Measurements from ENCODE around the gene ZRANB3. TPM values are rescaled to one million over a fixed set of nuclear protein-coding genes. Genes with fewer than 3 reads are reported as not detected.

ZRANB3 gene
- total RNA-seq, 1 experiment from 2014 or later, result 12.0 TPM

DNA sequence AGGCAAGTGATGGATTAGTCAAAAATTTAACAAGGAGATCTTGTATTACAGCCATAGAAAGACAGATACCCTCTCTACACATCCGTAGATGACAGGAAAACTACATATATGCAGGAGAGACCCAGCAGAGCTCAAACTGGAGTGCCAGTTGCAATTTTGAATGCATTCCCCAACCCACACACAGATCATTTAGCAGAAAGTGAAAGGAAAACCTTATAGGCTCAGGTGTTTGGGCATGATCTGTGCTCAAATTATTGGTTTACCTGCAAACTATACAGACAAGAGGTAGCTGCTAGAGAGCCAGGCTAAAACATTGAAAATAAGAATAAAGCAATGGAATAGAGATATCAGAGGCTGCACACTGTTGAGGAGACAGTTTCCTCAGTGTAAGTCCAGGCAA, 427.2 kb downstream of the ZRANB3 start:
- ChIA-PET CTCF (no interaction called here), POLR2A (no interaction called here), RAD21 (ENCODE audit: low non-redundant PET in 1 of 2, low total read pairs in 2 of 2, uncharacterized antibody in 2 of 2, unreplicated experiment in 2 of 2) (no interaction called here)
- H3K9ac ChIP-seq (ENCODE audit: low read length), result no peak overlapping the region
- H3K9me3 ChIP-seq (ENCODE audit: control insufficient read depth in 1 of 2, insufficient read depth in 1 of 2, low read depth in 1 of 2, low read length in 2 of 2), result no peaks in the 10 kb centered on the region
- no peak overlapping the region for H3K27ac ChIP-seq (ENCODE audit: low read depth, low read length)
- no peaks in the 10 kb centered on the region for H4K20me1 ChIP-seq (ENCODE audit: insufficient read depth)
- intact Hi-C loops (cut with micrococcal nuclease), result no loop called here
- H3K79me2 ChIP-seq (ENCODE audit: insufficient read depth, low read length), result no peaks in the 10 kb centered on the region
- H3K4me3 ChIP-seq (replicated peaks in 1 of 2; ENCODE audit: low read depth in 1 of 2, low read length in 2 of 2), result no peak overlapping the region
- H3K27me3 ChIP-seq (ENCODE audit: insufficient read depth, low read length), result no peaks in the 10 kb centered on the region
- no peaks in the 10 kb centered on the region for H3K4me1 ChIP-seq (ENCODE audit: control insufficient read depth in 1 of 2, insufficient read depth in 2 of 2, low read length in 2 of 2)
- H2AFZ ChIP-seq (ENCODE audit: low read depth, low read length, poor library complexity, severe bottlenecking), result no peak overlapping the region
- DNase-seq (ENCODE audit: low read depth, low spot score) (no peak), ATAC-seq (no peak)
- no peaks in the 10 kb centered on the region for H3K9me2 ChIP-seq (ENCODE audit: insufficient read depth)
- TF ChIP-seq EZH2 (IDR thresholded peaks at IDR 0.05) (no peak), SIN3A (IDR thresholded peaks at IDR 0.05; ENCODE audit: low read depth) (no peak), YY1 (IDR thresholded peaks at IDR 0.05; ENCODE audit: extremely low read depth, insufficient replicate concordance, low read depth, low read length) (no peak)
- TF ChIP-seq, protein P1, sequence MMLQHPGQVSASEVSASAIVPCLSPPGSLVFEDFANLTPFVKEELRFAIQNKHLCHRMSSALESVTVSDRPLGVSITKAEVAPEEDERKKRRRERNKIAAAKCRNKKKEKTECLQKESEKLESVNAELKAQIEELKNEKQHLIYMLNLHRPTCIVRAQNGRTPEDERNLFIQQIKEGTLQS (IDR thresholded peaks at IDR 0.05), result no peak
- TF ChIP-seq, protein P2, sequence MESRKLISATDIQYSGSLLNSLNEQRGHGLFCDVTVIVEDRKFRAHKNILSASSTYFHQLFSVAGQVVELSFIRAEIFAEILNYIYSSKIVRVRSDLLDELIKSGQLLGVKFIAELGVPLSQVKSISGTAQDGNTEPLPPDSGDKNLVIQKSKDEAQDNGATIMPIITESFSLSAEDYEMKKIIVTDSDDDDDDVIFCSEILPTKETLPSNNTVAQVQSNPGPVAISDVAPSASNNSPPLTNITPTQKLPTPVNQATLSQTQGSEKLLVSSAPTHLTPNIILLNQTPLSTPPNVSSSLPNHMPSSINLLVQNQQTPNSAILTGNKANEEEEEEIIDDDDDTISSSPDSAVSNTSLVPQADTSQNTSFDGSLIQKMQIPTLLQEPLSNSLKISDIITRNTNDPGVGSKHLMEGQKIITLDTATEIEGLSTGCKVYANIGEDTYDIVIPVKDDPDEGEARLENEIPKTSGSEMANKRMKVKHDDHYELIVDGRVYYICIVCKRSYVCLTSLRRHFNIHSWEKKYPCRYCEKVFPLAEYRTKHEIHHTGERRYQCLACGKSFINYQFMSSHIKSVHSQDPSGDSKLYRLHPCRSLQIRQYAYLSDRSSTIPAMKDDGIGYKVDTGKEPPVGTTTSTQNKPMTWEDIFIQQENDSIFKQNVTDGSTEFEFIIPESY (IDR thresholded peaks at IDR 0.05; ENCODE audit: extremely low read depth, insufficient replicate concordance, low read length), result no peak
- BruUV-seq (replicated peaks), result no TSS peak
- no peaks in the 10 kb centered on the region for H3K36me3 ChIP-seq (ENCODE audit: control insufficient read depth in 1 of 2, insufficient read depth in 2 of 2, low read length in 2 of 2)
- H3K4me2 ChIP-seq (ENCODE audit: low read length), result no peak overlapping the region

DNA sequence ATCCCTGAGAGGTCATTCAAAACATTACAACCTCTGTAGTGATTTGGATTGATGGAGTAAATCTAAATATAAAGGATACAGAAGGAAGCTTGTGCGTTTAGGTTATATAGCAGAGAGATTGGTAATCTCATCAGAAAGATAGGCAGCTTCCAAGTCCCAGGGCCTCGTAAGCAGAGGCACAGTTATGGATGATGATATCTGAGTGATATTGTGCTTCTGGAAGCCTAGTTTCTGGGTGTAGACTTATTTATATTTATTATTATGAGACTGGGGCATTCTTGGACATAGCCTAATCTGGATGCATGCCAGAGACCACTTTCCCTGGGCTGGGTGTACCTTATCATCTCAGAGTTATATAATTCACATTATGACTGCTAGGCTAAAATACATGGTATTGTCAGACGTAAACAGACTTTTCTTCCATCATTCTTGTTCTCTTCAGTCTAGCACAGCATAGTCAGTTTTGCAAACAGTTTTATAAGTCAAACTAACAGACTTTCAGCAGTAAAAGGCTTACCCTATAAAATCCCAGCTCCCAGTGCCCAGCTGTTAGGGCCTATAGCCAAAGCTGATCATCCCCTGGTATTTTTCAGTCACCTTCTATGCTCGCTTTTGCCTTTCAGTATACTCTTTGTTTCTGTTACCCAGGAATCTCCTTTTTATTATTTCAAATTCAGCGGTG, 431.1 kb downstream of the ZRANB3 start:
- H3K4me1 ChIP-seq (ENCODE audit: control insufficient read depth in 1 of 2, insufficient read depth in 2 of 2, low read length in 2 of 2), result no peaks in the 10 kb centered on the region
- H3K9ac ChIP-seq (ENCODE audit: low read length), result no peak overlapping the region
- no peak overlapping the region for H3K27ac ChIP-seq (ENCODE audit: low read depth, low read length)
- no peaks in the 10 kb centered on the region for H3K9me3 ChIP-seq (ENCODE audit: control insufficient read depth in 1 of 2, insufficient read depth in 1 of 2, low read depth in 1 of 2, low read length in 2 of 2)
- ChIA-PET RAD21 (ENCODE audit: low non-redundant PET in 1 of 2, low total read pairs in 2 of 2, uncharacterized antibody in 2 of 2, unreplicated experiment in 2 of 2) (no interaction called here), CTCF (no interaction called here), POLR2A (no interaction called here)
- intact Hi-C loops (cut with micrococcal nuclease), result no loop called here
- H3K4me3 ChIP-seq (replicated peaks in 1 of 2; ENCODE audit: low read depth in 1 of 2, low read length in 2 of 2), result no peak overlapping the region
- no peak overlapping the region for H3K4me2 ChIP-seq (ENCODE audit: low read length)
- H3K27me3 ChIP-seq (ENCODE audit: insufficient read depth, low read length), result no peaks in the 10 kb centered on the region
- BruUV-seq (replicated peaks), result no TSS peak
- H3K36me3 ChIP-seq (ENCODE audit: control insufficient read depth in 1 of 2, insufficient read depth in 2 of 2, low read length in 2 of 2), result no peaks in the 10 kb centered on the region
- no peak for ATAC-seq
- TF ChIP-seq EZH2 (IDR thresholded peaks at IDR 0.05) (no peak), CBX3 (IDR thresholded peaks at IDR 0.05; ENCODE audit: low read depth) (no peak), ELF1 (IDR thresholded peaks at IDR 0.05; ENCODE audit: borderline replicate concordance, low read depth) (no peak), POLR2A (IDR thresholded peaks at IDR 0.05; ENCODE audit: borderline replicate concordance, extremely low read depth, insufficient read depth, insufficient read length) (no peak), YY1 (IDR thresholded peaks at IDR 0.05; ENCODE audit: extremely low read depth, insufficient replicate concordance, low read depth, low read length) (no peak)
- H3K9me2 ChIP-seq (ENCODE audit: insufficient read depth), result no peaks in the 10 kb centered on the region
- H2AFZ ChIP-seq (ENCODE audit: low read depth, low read length, poor library complexity, severe bottlenecking), result no peak overlapping the region
- no peak for DNase-seq (ENCODE audit: low read depth, low spot score)
- no peaks in the 10 kb centered on the region for H3K79me2 ChIP-seq (ENCODE audit: insufficient read depth, low read length)
- no peaks in the 10 kb centered on the region for H4K20me1 ChIP-seq (ENCODE audit: insufficient read depth)

Data from HCT116 (cell line).